Uterus (tissue), 2 donors: ENCODE results near the gene DEPDC1.
"Not testable (repeated sequence)": the region's sequence is repeated elsewhere in the genome, so short reads cannot be mapped to it uniquely, and the experiment has no call there.

Source experiments
- POLR2A ChIP-seq, 2 donors: fragments of 450-650 bp; IDR thresholded peaks; one replicate each; pipeline ENCODE4 v1.6.1; 2016; ENCODE audit warnings: antibody characterized with exemption in 2 of 2, mild to moderate bottlenecking in 1 of 2, moderate library complexity in 1 of 2
- TF ChIP-seq, protein P1 (sequence below), 4 experiments: fragments of 200-600 bp in 2 of 4; fragments of 450-650 bp in 2 of 4; sonication (generic) in 2 of 4; IDR thresholded peaks; one replicate each; pipeline ENCODE4 v1.5.1; 2016 to 2019; ENCODE audit warnings: antibody characterized with exemption in 4 of 4, mild to moderate bottlenecking in 2 of 4, moderate library complexity in 1 of 4

DNA sequence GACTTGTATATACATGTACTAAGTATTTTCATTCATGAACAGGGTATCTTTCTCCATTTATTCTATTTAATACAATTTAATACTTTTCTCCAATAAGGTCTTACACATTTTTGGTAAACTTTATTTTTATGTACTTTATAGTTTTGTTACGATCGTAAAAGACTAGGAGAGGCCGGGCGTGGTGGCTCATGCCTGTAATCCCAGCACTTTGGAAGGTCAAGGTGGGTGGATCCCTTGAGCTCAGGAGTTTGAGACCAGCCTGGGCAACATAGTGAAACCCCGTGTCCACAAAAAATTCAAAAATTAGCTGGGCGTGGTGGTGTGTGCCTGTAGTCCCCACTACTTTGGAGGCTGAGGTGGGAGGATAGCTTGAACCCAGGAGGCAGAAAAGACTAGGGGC lies 4.6 kb downstream of the DEPDC1 start:
- TF ChIP-seq POLR2A (IDR thresholded peaks at IDR 0.05): not testable (repeated sequence)
- TF ChIP-seq, protein P1, sequence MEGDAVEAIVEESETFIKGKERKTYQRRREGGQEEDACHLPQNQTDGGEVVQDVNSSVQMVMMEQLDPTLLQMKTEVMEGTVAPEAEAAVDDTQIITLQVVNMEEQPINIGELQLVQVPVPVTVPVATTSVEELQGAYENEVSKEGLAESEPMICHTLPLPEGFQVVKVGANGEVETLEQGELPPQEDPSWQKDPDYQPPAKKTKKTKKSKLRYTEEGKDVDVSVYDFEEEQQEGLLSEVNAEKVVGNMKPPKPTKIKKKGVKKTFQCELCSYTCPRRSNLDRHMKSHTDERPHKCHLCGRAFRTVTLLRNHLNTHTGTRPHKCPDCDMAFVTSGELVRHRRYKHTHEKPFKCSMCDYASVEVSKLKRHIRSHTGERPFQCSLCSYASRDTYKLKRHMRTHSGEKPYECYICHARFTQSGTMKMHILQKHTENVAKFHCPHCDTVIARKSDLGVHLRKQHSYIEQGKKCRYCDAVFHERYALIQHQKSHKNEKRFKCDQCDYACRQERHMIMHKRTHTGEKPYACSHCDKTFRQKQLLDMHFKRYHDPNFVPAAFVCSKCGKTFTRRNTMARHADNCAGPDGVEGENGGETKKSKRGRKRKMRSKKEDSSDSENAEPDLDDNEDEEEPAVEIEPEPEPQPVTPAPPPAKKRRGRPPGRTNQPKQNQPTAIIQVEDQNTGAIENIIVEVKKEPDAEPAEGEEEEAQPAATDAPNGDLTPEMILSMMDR (IDR thresholded peaks at IDR 0.05): not testable (repeated sequence)
